Forelimb muscle (tissue), 1 donor: ENCODE results near the gene EN2. TPM values are rescaled to one million over a fixed set of nuclear protein-coding genes. Genes with fewer than 3 reads are reported as not detected.

ENCODE experiments used
- DNase-seq: peaks from one replicate; pipeline ENCODE4 v3.0.0-alpha.2; 2013; ENCODE audit warnings: low read depth
- polyA plus RNA-seq: library from polyadenylated mRNA; unstranded; fragments of 120-200 nt; gene quantifications from one replicate; pipeline ENCODE4 v1.2.1, GENCODE V29; 2013; ENCODE audit not compliant: insufficient read length

The EN2 gene
- polyA plus RNA-seq, 1 donor: 0.71 TPM

DNA sequence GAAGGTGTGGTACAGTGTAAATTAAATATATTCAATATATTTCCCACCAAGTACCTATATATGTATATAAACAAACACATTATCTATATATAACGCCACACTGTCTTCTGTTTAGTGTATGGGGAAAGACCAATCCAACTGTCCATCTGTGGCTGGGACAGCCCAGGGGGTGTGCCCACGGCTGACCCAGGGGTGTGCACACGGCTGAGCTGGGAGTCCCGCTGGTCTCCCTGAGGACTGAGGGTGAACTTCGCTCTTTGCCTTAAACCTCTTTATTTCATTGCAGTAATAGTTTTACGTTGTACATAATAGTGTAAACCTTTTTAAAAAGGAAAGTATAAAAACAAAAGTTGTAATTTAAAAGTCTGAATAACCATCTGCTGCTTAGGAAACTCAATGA lies 6.3 kb downstream of the EN2 start:
- DNase-seq: no peak

DNA sequence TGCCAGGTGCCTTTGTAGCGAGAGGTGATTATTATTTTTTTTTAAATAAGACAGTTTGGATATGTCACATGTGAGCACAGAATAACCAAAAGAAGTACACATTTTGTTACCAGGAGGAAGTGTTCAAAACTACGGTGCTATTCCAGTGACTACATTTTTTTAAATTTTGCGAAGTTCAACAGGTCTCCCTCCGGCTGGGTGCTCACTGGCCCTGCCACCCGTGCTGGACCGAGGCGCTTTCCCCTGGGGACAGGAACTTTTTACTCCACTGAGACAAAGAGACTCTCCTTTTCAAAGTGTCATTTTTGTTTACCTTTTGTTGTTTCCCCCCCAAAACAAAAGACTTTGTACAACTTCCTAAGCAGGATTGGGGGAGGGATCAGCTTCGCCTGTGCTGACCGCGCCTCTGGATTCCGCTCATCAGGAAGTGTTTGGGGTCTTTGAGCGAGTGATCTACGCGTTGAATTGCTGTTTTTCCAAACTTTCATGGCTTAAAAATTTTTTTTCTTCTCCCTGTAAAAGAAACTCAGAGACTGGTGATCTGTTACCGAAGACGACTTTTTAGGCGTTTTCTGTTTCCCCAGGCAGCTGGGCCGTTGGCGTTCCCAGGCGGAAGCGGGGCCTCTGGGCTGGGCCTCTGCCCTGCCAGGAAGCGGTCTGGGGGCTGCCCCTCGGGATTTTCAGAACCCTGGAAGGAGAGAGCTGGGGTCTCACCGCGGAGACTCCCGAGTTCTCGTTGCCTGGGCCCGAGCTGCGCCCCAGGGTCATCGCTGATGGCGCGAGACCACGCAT lies 7.2 kb downstream of the EN2 start:
- no peak for DNase-seq

DNA sequence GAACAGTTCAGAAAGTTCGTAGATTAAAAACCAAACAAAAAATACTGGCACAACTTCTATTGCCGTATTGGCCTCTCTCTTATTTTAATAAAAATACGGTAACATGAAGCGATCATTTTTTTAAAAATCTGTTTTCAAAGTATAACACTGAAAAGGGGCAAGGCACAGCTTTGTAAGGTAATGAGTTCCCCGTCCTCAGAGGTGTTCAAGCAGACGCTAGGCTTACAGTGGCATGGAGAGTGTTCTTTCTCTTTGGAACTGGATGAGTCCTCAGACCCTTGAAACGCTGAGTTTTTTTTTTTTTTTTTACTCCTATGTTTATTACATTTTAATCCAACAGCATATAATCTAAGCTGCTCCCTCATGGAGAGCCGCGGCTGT lies 7.8 kb downstream of the EN2 start:
- DNase-seq: no peak

DNA sequence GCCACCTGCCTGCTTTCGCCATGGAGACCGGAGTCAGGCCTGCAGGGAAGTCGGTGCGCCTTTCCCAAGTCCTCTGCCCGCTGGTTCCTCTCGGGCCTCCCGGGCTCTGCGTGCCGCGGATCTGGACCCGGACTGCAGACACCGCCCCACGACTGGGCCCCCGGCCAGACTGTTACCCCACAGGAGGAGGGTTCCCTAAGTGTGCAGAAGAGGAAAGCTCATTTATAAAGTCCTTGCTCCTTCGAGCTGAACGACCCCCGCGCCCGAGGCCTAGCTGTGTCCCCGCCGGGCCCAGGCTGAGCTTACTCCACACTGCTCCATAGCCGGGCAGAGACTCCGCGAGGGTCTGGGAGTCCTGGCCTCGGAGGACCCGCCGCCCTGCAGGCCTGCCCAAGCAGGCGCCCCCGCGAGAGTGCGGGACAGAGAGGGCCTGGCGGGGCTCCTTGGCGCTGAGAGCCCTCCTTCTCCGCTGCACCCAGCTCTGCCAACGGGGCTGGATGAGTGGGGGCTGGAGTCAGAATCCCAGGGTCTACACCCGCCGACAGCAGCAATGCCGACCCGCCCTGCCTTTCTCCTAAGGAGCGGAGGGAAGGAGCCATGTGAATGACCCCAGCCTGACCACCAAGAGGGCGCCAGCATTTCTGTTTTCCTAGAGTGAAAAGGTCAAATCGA lies 8.3 kb downstream of the EN2 start:
- DNase-seq: no peak

DNA sequence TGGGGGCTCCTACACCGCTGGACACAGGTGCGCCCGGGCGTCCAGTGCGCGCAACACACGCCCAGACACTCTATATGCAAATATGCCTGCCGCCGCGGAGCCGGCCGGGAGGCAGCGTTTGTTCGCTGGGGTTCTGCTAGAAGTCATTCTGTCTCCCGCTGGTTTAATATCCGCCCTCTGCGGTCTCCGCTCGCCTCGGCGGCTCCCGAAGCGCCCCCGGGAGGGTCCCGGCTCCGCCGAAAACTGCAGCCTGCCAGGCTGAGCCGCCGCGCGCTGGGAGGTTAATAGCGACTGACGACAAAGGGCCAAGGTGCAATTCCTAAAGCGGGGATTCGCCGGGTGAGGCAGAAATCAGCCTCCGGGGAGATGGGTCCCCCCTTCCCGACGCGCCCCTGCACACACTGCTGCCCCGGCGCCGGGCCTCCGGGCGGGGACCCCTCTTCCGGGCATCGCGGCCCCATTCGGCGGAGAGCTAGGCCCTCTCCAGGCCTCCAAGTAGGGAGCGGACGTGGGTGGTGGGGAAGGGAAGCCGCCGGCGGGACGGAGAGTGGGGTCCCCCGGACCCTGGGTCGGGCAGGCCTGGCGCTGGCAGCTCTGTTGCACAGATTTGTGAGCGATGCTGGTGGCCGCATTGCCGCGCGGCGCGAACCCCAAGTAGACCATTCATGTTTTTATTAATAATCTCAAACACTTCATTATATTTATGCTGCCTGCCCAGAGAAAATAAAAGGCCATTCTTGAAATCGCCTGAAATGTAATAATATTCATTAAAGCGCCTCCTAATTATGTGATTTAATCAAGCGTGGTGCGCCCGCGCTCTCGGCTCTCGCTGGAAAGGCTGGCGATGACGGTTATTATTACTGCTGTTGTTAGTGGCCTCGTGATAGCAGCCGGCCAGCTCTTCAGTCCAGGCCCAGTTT lies 9.1 kb downstream of the EN2 start:
- DNase-seq: no peak

DNA sequence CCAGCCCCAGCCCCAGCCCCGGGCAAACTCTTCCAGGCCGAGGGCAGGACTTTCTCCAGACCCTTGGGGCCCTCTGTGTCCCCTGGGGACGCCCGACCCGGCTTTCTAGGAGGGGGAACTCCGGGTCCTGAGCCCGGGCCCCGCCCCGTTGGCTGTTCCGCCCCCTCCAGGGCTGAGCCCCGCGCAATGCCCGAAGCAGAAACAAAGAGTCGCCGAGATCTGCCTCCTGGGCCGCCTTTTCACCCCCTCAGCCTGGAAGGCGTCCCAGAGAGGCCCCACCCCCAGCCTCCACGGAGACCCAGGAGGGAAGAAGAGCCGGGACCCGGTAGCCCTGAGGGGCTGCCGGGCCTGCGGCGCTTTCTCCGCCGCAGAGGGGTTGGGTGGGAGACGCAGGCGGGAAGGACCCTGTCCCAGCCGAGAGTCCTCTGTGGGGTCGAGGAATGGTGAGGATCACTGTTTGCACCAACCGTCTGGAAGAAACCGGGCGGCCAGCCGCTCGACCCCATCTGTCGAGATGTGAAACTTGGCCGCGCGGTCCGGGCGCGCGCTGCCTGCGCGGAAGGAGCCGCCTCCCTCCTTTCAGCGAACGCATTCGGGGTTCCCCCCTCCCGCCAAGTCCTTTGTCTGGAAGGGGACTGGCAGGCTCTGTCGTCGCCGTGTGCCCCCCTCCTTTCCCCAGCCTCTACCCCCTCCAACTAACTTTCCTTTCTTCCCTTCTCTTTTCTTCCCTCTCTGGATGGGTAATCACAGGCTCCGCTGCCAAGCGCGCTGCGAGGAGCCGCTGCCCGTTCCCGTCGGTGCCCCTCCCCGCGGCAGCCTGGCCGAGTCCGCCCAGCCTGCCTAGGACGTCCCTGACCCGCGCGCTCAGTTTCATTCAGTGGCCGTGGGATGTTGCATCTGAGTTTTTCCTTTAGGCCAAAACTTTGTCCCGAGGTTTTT lies 10.2 kb downstream of the EN2 start:
- DNase-seq: no peak

DNA sequence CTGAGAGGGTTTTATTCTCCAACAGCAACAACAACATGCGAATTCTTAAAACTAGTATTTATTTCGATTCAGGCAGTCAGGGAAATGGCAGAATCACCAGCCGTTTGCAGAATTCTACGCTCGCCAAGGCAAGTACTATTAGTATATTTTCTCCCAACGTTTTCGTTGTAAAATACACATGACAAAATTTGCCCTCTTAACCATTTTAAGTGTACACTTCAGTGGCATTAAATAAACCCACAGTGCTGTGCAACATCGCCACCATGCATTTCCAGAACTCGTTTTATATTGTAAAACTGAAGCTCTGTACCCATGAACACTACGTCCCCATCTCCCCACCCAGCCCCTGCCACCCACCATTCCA lies 10.8 kb downstream of the EN2 start:
- no peak for DNase-seq

DNA sequence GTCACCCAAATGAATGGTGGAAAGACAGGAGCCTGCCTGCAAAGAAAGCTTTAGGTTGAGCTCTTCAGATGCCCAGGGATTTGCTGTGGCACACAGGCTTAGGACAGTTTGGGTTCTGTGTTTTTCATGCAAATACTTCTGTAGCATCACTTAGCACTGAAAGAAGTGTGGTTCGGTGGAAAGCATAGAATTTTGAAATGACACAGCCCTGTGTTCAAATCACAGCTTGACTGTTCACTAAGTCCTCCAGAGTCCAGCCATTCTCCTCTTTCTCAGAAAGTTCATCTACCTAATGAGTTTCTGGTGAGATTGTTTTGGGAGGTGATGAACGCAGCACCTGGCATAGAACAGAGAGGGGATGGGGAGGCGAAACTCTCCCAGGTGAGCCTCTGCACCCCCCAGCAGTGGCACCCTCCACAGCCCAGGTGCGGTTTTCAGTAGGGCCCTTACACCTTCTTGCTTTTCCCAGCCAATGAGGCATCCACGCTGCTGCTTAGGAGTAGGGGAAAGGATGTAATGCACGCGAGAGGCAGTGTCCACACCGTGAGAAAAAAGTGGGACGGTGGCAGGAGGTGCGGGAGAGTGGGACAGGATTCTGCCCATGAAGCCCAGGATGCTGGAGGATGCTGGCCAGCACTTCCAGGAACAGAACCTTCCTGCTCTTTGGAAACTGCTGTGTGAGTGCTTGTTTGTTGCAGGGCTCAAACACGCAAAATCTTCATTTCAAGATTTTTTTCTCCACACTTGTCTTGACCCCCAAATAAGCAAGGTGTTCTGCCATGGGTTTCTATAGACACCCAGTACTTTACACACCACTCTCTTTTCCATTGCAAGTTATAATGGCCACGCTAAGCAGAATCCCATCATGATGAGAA lies 11.6 kb downstream of the EN2 start:
- DNase-seq: no peak

DNA sequence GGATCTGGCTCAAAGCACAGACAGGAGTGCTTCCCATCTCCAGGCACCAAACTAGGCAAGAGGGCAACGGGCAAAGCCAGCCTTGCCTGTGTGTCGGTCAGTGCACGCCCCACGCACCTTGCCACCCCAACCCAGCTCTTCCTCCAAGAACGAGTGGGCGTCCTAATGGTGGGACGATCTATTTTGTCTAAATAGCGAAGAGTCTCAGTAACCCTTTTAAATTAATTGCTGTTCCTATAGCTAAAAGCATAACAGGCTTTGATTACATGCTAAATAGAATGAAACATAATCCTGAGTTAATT lies 12.2 kb downstream of the EN2 start:
- DNase-seq: no peak

DNA sequence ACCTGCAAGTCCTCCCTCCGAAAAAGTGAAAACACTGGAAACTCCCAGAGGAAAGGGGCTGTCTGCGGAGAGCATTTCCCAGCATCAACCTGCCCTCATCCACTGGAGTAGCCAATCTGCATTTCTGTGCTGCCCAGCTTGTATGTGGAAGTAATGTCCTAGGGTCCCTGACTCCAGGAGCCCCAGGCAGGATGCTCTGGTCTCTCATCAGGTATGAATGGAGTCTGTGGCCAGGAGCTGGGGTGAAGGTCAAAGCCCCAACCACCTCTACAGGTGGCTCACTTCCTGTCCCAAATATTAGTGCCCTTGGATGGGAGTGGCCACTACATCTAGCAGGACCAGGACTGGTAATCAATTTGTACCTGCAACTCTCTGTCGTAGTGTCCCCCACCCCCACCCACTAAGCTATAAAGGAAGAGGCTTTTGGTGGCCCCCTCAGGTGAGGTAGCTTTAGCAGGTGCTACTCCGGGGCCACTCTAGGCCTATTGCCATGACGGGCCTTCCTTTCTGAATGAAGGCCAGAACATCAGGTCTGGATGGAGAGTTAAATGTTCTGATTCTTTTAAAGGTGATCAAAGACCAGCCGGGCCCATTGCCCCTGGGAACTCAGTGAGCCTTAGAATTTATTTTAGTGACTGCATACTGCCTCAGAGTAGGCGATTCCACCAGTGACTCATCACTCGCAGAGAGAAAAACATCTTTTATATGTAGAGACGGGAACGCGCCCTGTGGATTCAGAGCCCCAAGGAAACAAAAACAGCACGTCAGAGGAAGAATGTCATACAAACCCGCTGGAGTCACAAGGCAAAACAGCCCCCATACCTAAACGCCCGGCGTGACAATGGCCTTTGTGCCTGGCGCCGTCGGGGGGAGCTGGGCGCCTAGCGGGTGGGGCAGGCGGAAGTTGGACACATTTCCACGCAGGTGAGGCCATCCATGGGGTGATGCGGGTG lies 13.0 kb downstream of the EN2 start:
- no peak for DNase-seq

DNA sequence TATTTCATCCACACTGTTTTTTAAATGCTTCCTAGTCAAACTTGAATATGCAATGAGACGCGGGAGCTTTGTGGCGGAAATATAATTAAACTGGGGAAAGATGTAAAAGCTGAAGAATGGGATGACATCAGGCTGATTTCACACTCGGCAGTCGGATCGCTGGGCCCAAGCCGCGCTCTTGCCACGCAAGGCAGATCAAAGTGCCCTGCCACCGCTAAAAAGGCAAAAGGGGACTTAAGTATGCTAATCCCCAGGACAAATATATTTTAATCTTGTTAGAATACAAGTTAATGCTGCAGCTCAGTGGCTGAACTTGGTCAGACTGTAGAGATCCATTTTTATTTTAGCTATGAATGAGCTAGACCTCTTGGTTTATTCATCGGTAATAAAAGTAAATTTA lies 13.8 kb downstream of the EN2 start:
- no peak for DNase-seq

DNA sequence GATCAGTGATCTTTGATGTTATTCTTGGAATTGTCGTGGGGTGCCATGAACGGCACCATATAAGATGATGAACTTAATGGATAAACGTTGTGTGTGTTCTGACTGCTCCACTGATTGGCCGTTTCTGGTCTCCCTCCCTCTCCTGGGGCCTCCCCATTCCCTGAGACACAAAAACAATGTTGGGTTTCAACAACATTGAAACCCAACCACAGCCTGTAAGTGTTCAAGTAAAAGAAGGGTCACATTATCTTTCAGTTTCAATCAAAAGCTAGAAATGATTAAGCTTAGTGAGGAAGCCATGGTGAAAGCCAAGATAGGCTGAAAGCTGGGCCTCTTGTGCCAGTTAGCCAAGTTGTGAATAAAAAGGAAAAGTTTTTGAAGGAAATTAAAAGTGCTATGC lies 19.5 kb downstream of the EN2 start:
- DNase-seq: no peak

DNA sequence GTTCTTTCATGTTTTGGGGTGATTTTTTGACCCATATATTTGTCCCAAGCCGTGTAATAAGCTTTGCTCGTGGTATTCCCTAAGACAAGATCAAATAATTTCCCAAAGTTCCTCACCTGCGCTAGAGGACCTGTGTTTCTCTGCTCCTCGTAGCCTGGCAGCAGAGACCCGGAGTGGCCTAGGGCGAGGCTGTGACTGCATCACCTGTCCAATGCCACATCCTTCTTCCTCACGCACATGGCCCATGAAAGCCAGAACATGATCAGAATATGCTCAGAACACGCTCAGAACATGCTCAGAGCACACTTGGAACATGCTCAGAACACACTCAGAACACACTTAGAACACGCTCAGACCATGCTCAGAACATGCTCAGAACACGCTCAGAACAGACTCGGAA lies 23.8 kb downstream of the EN2 start:
- DNase-seq: no peak

DNA sequence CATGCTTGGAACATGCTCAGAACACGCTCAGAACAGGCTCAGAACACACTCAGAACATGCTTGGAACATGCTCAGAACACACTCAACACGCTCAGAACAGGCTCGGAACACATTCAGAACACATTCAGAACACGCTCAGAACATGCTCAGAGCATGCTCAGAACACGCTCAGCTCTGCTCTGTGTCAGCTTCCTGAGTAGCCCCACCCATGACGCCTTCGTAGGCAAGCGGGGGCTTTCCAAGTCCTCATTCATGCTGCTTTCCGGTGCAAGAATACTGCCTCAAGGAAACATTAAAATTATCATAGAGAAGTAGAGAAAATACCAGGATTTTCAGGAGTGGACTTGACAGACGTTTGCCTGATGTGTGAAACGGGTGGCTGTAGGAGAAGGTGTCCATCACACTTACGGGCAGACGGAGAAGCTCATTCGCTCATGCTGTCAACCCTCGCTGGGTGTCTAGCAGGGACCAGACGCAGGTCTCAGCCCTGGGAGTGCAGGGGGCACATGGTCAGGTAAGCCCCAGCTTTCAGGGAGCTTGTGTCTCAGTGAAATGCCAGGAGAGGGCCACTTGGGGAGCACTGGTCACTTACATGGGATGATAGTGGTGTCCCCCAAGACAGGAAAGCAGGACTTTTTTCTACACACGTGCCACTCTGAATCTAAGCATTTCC lies 24.7 kb downstream of the EN2 start:
- DNase-seq: no peak

DNA sequence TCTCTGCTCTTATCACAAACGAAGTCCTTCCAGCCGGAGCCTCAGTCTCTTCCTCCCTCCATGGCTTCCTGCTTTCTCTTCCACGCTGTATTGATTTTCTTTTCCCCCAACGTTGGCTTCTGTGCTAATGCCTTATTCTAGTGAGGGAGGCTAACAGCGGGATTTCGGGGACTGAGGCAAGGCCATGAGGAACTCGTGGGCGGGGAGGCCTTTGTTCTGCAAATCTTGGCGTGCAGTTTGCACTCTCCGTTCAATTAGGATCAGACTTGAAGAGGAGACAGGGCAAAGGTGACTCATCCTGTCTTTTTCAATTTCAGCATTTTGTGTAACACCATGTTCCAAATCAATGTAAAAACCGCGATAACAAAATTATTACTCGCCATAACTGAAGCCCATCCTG lies 25.3 kb downstream of the EN2 start:
- no peak for DNase-seq

DNA sequence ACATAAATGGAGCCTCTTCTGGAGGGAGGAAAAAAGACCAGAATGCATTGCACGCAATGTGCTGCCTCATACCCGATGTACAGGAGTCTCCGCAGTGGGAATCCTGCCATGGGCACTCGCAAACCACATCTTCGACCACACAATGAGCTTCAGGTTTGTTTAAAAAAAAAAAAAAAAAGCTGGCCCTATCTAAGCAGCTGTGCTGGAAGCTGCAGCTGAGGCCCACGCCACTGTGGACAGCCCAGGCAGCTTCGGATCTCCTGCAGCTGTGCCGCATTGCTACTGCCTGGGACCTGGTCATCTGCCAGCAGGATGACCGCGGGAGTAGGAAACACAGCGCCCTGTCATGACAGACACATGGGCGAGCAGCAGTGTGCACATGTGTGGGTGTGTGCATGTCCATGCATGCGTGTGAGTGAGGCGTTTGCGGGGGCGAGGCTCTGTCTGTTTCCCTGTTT lies 26.0 kb downstream of the EN2 start:
- DNase-seq: peak; percentile 14

DNA sequence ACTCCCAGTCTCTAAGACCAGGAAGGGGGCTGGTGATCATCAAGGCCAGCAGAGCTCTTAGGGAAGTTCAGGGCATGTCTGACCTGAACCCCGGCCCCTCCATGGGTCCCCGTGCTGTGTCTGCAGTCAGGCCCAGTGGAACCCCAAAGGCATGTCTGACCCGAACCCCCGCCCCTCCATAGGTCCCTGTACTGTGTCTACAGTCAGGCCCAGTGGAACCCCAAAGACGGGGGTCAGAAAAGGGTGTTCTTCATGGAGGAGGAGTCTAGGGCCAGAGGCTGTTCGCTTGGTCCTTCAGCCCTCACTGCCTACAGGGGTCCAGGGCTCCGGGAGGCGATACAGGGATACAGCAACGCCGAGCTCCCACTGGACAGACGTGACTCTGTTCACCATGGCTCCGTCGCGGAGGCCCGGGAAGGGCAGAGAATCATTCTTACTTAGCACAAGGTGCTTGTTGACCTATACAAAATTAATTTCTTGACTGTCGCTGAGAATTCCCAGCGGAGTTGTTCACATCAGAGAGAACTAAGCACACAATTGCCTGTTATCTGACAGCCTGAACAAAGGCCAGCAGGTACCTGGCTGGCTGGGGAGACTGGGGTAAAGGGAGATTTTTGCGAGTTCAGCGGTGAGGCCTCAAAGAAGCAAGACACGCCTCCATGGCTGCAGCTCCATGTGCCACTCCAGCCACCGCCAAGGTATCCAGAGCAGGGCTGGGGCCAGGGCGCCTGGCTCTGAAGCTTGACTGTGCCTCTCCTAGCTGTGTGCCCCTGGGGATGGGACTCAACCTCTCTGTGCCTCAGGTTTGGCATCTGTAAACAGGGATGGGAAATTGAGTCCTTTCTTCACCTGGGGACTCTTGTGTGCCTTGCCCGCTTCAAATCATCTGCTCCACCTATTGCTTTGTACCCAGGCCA lies 26.8 kb downstream of the EN2 start:
- DNase-seq: no peak
